Measurements from ENCODE around the gene WASHC4.
"Not testable (repeated sequence)": the region's sequence is repeated elsewhere in the genome, so short reads cannot be mapped to it uniquely, and the experiment has no call there.

Gene WASHC4

GRCh38 chr12:105170139-105170538 lies 62.6 kb downstream of the WASHC4 start:
- Histone ChIP-seq H3K9me3 (ENCODE audit: insufficient read depth, low read depth, low read length) (no peaks in the 10 kb centered on the region), H3K4me1 (ENCODE audit: insufficient read depth, low read length) (no peaks in the 10 kb centered on the region), H3K36me3 (ENCODE audit: insufficient read depth, low read length) (peaks cover 89% of the 10 kb centered on the region), H3K4me3 (ENCODE audit: low read length) (no peak overlapping the region), H3K27me3 (ENCODE audit: insufficient read depth, low read length) (no peaks in the 10 kb centered on the region), H3K27ac (ENCODE audit: low read depth, low read length) (no peak overlapping the region), H3K9ac (ENCODE audit: low read depth, low read length) (no peak overlapping the region)
- 100% methylated on average over 1 of the region's 3 CpGs for WGBS

GRCh38 chr12:105171691-105172436 lies 64.3 kb downstream of the WASHC4 start:
- H3K27me3 ChIP-seq (ENCODE audit: insufficient read depth, low read length), result no peaks in the 10 kb centered on the region
- WGBS, result 94% methylated on average over 6 of the region's 6 CpGs
- H3K9me3 ChIP-seq (ENCODE audit: insufficient read depth, low read depth, low read length), result no peaks in the 10 kb centered on the region
- H3K4me3 ChIP-seq (ENCODE audit: low read length), result no peak overlapping the region
- H3K27ac ChIP-seq (ENCODE audit: low read depth, low read length), result no peak overlapping the region
- H3K4me1 ChIP-seq (ENCODE audit: insufficient read depth, low read length), result no peaks in the 10 kb centered on the region
- peaks cover 87% of the 10 kb centered on the region for H3K36me3 ChIP-seq (ENCODE audit: insufficient read depth, low read length)
- no peak overlapping the region for H3K9ac ChIP-seq (ENCODE audit: low read depth, low read length)

- Histone ChIP-seq H3K27me3 (ENCODE audit: insufficient read depth, low read length) (no peaks in the 10 kb centered on the region), H3K9ac (ENCODE audit: low read depth, low read length) (no peak overlapping the region), H3K4me1 (ENCODE audit: insufficient read depth, low read length) (no peaks in the 10 kb centered on the region), H3K27ac (ENCODE audit: low read depth, low read length) (no peak overlapping the region), H3K9me3 (ENCODE audit: insufficient read depth, low read depth, low read length) (no peaks in the 10 kb centered on the region), H3K36me3 (ENCODE audit: insufficient read depth, low read length) (peaks cover 67% of the 10 kb centered on the region), H3K4me3 (ENCODE audit: low read length) (no peak overlapping the region)
- 88% methylated on average over 2 of the region's 2 CpGs for WGBS
Observed at GRCh38 chr12:105175397-105175990, 68.0 kb downstream of the WASHC4 start.

- H3K27ac ChIP-seq (ENCODE audit: low read depth, low read length), result no peak overlapping the region
Observed at GRCh38 chr12:105177208-105177607, 69.7 kb downstream of the WASHC4 start.

GRCh38 chr12:105179114-105179513 lies 71.6 kb downstream of the WASHC4 start:
- H3K36me3 ChIP-seq (ENCODE audit: insufficient read depth, low read length), result peaks cover 47% of the 10 kb centered on the region
- no CpG with 5 or more reads among the region's 1 CpG for WGBS

More at GRCh38 chr12:105177208-105177607, 69.7 kb downstream of the WASHC4 start:
- H3K36me3 ChIP-seq (ENCODE audit: insufficient read depth, low read length), result peaks cover 57% of the 10 kb centered on the region
- 96% methylated on average over 4 of the region's 4 CpGs for WGBS
- H3K27me3 ChIP-seq (ENCODE audit: insufficient read depth, low read length), result no peaks in the 10 kb centered on the region
- H3K4me3 ChIP-seq (ENCODE audit: low read length), result no peak overlapping the region
- H3K9me3 ChIP-seq (ENCODE audit: insufficient read depth, low read depth, low read length), result no peaks in the 10 kb centered on the region
- no peak overlapping the region for H3K9ac ChIP-seq (ENCODE audit: low read depth, low read length)
- H3K4me1 ChIP-seq (ENCODE audit: insufficient read depth, low read length), result no peaks in the 10 kb centered on the region

GRCh38 chr12:105183406-105183805 lies 75.9 kb downstream of the WASHC4 start:
- not testable (repeated sequence) for H3K27ac ChIP-seq (ENCODE audit: low read depth, low read length); H3K4me3 ChIP-seq (ENCODE audit: low read length); H3K4me1 ChIP-seq (ENCODE audit: insufficient read depth, low read length); H3K9ac ChIP-seq (ENCODE audit: low read depth, low read length); H3K9me3 ChIP-seq (ENCODE audit: insufficient read depth, low read depth, low read length); H3K27me3 ChIP-seq (ENCODE audit: insufficient read depth, low read length)
- 100% methylated on average over 3 of the region's 4 CpGs for WGBS
- H3K36me3 ChIP-seq (ENCODE audit: insufficient read depth, low read length), result peaks cover 53% of the 10 kb centered on the region

More at GRCh38 chr12:105179114-105179513, 71.6 kb downstream of the WASHC4 start:
- not testable (repeated sequence) for H3K9ac ChIP-seq (ENCODE audit: low read depth, low read length); H3K9me3 ChIP-seq (ENCODE audit: insufficient read depth, low read depth, low read length); H3K27ac ChIP-seq (ENCODE audit: low read depth, low read length); H3K27me3 ChIP-seq (ENCODE audit: insufficient read depth, low read length); H3K4me1 ChIP-seq (ENCODE audit: insufficient read depth, low read length); H3K4me3 ChIP-seq (ENCODE audit: low read length)

- not testable (repeated sequence) for H3K4me3 ChIP-seq (ENCODE audit: low read length); H3K9me3 ChIP-seq (ENCODE audit: insufficient read depth, low read depth, low read length); H3K9ac ChIP-seq (ENCODE audit: low read depth, low read length); H3K27me3 ChIP-seq (ENCODE audit: insufficient read depth, low read length); H3K27ac ChIP-seq (ENCODE audit: low read depth, low read length); H3K4me1 ChIP-seq (ENCODE audit: insufficient read depth, low read length)
- WGBS, result 98% methylated on average over 4 of the region's 5 CpGs
- peaks cover 54% of the 10 kb centered on the region for H3K36me3 ChIP-seq (ENCODE audit: insufficient read depth, low read length)
Observed at GRCh38 chr12:105183976-105184375, 76.4 kb downstream of the WASHC4 start.

- no peak overlapping the region for H3K27ac ChIP-seq (ENCODE audit: low read depth, low read length)
- no peak overlapping the region for H3K9ac ChIP-seq (ENCODE audit: low read depth, low read length)
- H3K4me3 ChIP-seq (ENCODE audit: low read length), result no peak overlapping the region
- peaks cover 77% of the 10 kb centered on the region for H3K36me3 ChIP-seq (ENCODE audit: insufficient read depth, low read length)
- 85% methylated on average over 6 of the region's 6 CpGs for WGBS
- no peaks in the 10 kb centered on the region for H3K9me3 ChIP-seq (ENCODE audit: insufficient read depth, low read depth, low read length)
- H3K4me1 ChIP-seq (ENCODE audit: insufficient read depth, low read length), result no peaks in the 10 kb centered on the region
- H3K27me3 ChIP-seq (ENCODE audit: insufficient read depth, low read length), result no peaks in the 10 kb centered on the region
Observed at GRCh38 chr12:105189293-105189692, 81.8 kb downstream of the WASHC4 start.

GRCh38 chr12:105190530-105190929 lies 83.0 kb downstream of the WASHC4 start:
- Histone ChIP-seq H3K4me1 (ENCODE audit: insufficient read depth, low read length) (no peaks in the 10 kb centered on the region), H3K36me3 (ENCODE audit: insufficient read depth, low read length) (peaks cover 75% of the 10 kb centered on the region), H3K4me3 (ENCODE audit: low read length) (no peak overlapping the region), H3K9me3 (ENCODE audit: insufficient read depth, low read depth, low read length) (no peaks in the 10 kb centered on the region), H3K27ac (ENCODE audit: low read depth, low read length) (no peak overlapping the region), H3K9ac (ENCODE audit: low read depth, low read length) (no peak overlapping the region), H3K27me3 (ENCODE audit: insufficient read depth, low read length) (no peaks in the 10 kb centered on the region)
- WGBS, result 93% methylated on average over 6 of the region's 6 CpGs

GRCh38 chr12:105192624-105193225 lies 85.2 kb downstream of the WASHC4 start:
- Histone ChIP-seq H3K9me3 (ENCODE audit: insufficient read depth, low read depth, low read length) (no peaks in the 10 kb centered on the region), H3K4me3 (ENCODE audit: low read length) (no peak overlapping the region), H3K27ac (ENCODE audit: low read depth, low read length) (no peak overlapping the region), H3K36me3 (ENCODE audit: insufficient read depth, low read length) (peaks cover 72% of the 10 kb centered on the region), H3K27me3 (ENCODE audit: insufficient read depth, low read length) (no peaks in the 10 kb centered on the region), H3K9ac (ENCODE audit: low read depth, low read length) (no peak overlapping the region), H3K4me1 (ENCODE audit: insufficient read depth, low read length) (no peaks in the 10 kb centered on the region)
- 92% methylated on average over 1 of the region's 1 CpG for WGBS

GRCh38 chr12:105194947-105195346 lies 87.4 kb downstream of the WASHC4 start:
- no peaks in the 10 kb centered on the region for H3K27me3 ChIP-seq (ENCODE audit: insufficient read depth, low read length)
- no peak overlapping the region for H3K4me3 ChIP-seq (ENCODE audit: low read length)
- H3K4me1 ChIP-seq (ENCODE audit: insufficient read depth, low read length), result no peaks in the 10 kb centered on the region
- H3K27ac ChIP-seq (ENCODE audit: low read depth, low read length), result no peak overlapping the region
- H3K9ac ChIP-seq (ENCODE audit: low read depth, low read length), result no peak overlapping the region
- peaks cover 54% of the 10 kb centered on the region for H3K36me3 ChIP-seq (ENCODE audit: insufficient read depth, low read length)
- no peaks in the 10 kb centered on the region for H3K9me3 ChIP-seq (ENCODE audit: insufficient read depth, low read depth, low read length)
- 95% methylated on average over 6 of the region's 6 CpGs for WGBS

All from HUES64 (cell line).